ENCODE data around the gene MPPED2.

GRCh38 chr11:30453705-30454104 is 132.4 kb downstream of the MPPED2 start:
- no peak for TF ChIP-seq POLR2AphosphoS5 (IDR thresholded peaks at IDR 0.05; ENCODE audit: low read depth, low read length)
- TF ChIP-seq TAF1 (IDR thresholded peaks at IDR 0.05; ENCODE audit: borderline replicate concordance, insufficient read depth, low read length): no peak
- TF ChIP-seq REST (IDR thresholded peaks at IDR 0.05; ENCODE audit: insufficient read depth in 1 of 2, low read depth in 2 of 2, low read length in 2 of 2): no peak
- no peak for TF ChIP-seq SIN3A (IDR thresholded peaks at IDR 0.05; ENCODE audit: borderline replicate concordance, insufficient read depth, low read length)
- no peak for TF ChIP-seq FOXP2 (optimal IDR thresholded peaks at IDR 0.05; ENCODE audit: borderline replicate concordance, extremely low read depth, extremely low read length, insufficient read depth)

Measured in PFSK-1 (cell line).